Measurements from ENCODE around the gene ALDOC.

GRCh38 chr17:28624148-28624547 lies 47.5 kb upstream of the ALDOC start:
- TF ChIP-seq CTCF (conservative IDR thresholded peaks at IDR 0.05 in 1 of 2, IDR thresholded peaks at IDR 0.05 in 1 of 2; ENCODE audit: low read depth in 1 of 2, low read length in 2 of 2): no peak
- TF ChIP-seq EZH2 (IDR thresholded peaks at IDR 0.05; ENCODE audit: low read length, missing control alignments): no peak

Data from fibroblast of lung (primary cell).